Heart right ventricle (tissue), 16 donors: ENCODE measurements around the gene DDAH1. TPM values are rescaled to one million over a fixed set of nuclear protein-coding genes. Genes with fewer than 3 reads are reported as not detected.

ENCODE experiments used
- ATAC-seq, 8 donors: fragments of 200-7000 bp; cut with Tn5 transposase; one replicate each; pipeline ENCODE4 v1.9.1; 2020; ENCODE audit warnings: mild to moderate bottlenecking in 8 of 8, moderate library complexity in 8 of 8, moderate number of reproducible peaks in 1 of 8
- DNase-seq, 2 donors: peaks; one replicate each; pipeline ENCODE4 v3.0.0-alpha.2; 2020
- H3K27ac ChIP-seq, 10 donors: fragments of 200-600 bp; sonication (generic) in 2 of 10; one replicate each; pipeline versions ENCODE4 v1.5.0 to v1.8.0; 2020 to 2022; ENCODE audit warnings: mild to moderate bottlenecking in 3 of 10
- H3K27me3 ChIP-seq, 7 donors: fragments of 200-600 bp; one replicate each; pipeline ENCODE4 v1.8.0; 2021 to 2022; ENCODE audit warnings: mild to moderate bottlenecking in 2 of 7
- H3K36me3 ChIP-seq, 9 donors: fragments of 200-600 bp; sonication (generic) in 1 of 9; one replicate each; pipeline versions ENCODE4 v1.5.0 to v1.8.0; 2020 to 2022; ENCODE audit warnings: mild to moderate bottlenecking in 2 of 9
- H3K4me1 ChIP-seq, 9 donors: fragments of 200-600 bp; sonication (generic) in 1 of 9; one replicate each; pipeline versions ENCODE4 v1.5.0 to v1.8.0; 2020 to 2022; ENCODE audit warnings: mild to moderate bottlenecking in 4 of 9
- H3K4me3 ChIP-seq, 10 donors: fragments of 200-600 bp; sonication (generic) in 2 of 10; one replicate each; pipeline versions ENCODE4 v1.5.0 to v1.8.0; 2020 to 2022; ENCODE audit warnings: mild to moderate bottlenecking in 7 of 10, moderate library complexity in 2 of 10
- H3K9me3 ChIP-seq, 11 donors: fragments of 200-600 bp in 10 of 11; sonication (generic) in 2 of 11; one replicate each; pipeline versions ENCODE4 v1.5.0 to v1.8.0; 2013 to 2022; ENCODE audit warnings: mild to moderate bottlenecking in 2 of 11, control low read depth in 1 of 11, moderate library complexity in 1 of 11
- CTCF ChIP-seq, 9 donors: fragments of 200-600 bp; sonication (generic) in 2 of 9; IDR thresholded peaks; one replicate each; pipeline versions ENCODE4 v1.5.0 to v1.8.0; 2021 to 2022; ENCODE audit warnings: antibody characterized with exemption in 9 of 9, mild to moderate bottlenecking in 5 of 9, moderate library complexity in 1 of 9
- WGBS, 2 donors: extraction: QIAGEN DNeasy Blood & Tissue Kit; methylation state at CpG; one replicate each; pipeline ENCODE4 v1.1.7; 2013; ENCODE audit warnings: inconsistent platforms in 1 of 2; 5-methylcytosine and 5-hydroxymethylcytosine counted together
- intact Hi-C, 10 donors: fragments of 100-400 bp; cut with DNase I; formaldehyde crosslinking; loops; one replicate each; pipeline versions ENCODE4 v1.11.1 to v1.14.2; 2022
- polyA plus RNA-seq, 2 donors: library from polyadenylated mRNA; stranded (reverse); fragments of 200-250 nt; gene quantifications; one replicate each; pipeline ENCODE4 v1.2.3, GENCODE V29; 2013
- total RNA-seq, 10 donors: library from RNA; stranded (reverse); fragmentation: NEBNext Ultra II Directional in 3 of 10; extraction: Animal tissue kit (Norgen Biotek cat#: 25700) in 3 of 10; gene quantifications; one replicate each; pipeline versions ENCODE4 v1.2.1 to v1.2.4, GENCODE V29; 2021 to 2023
- donor health status: Arrhythmogenic right ventricular cardiomyopathy.
- donor health status: ischemic (EF 13 %, LVEDD 7.1; RV severe dilation, severe dysfunction).
- donor health status: healthy with polysubstance abuse.
- donor health status: DM: no; HTN: yes; CAD: no.
- donor health status: DM: no; HTN: no; CAD: no.
- donor health status: ischemic (EF 25% LVEDD 6.9; RV normal size, moderate dysfunction).
- donor health status: ischemic (EF 25% LVEDD 5.7; RV mildly dilated, moderate dysfunction).
- donor health status: healthy.
- donor health status: DM: yes; HTN: yes; CAD: no.
- donor health status: Ischemic cardiomyopathy.
- donor health status: ischemic (EF 35%, LVEDD 5.7; RV mildly dilated, moderate dysfunction).
- donor health status: nonischemic (EF 11% LVEDD 7.7; RV severe dilation, severe dysfunction).
- donor health status: DM: yes; HTN: yes; CAD: no.
- donor health status: PGD.
- donor health status: ischemic (EF 29% LVEDD 5.4; RV normal size, mild dysfunction).
- donor health status: nonischemic (EF 23%, LVEDD 6.1; RV moderate dilation, normal function).

The DDAH1 gene
- total and polyA plus RNA-seq, 12 donors = 2.7 to 29.0 (median 16.6) TPM

DNA sequence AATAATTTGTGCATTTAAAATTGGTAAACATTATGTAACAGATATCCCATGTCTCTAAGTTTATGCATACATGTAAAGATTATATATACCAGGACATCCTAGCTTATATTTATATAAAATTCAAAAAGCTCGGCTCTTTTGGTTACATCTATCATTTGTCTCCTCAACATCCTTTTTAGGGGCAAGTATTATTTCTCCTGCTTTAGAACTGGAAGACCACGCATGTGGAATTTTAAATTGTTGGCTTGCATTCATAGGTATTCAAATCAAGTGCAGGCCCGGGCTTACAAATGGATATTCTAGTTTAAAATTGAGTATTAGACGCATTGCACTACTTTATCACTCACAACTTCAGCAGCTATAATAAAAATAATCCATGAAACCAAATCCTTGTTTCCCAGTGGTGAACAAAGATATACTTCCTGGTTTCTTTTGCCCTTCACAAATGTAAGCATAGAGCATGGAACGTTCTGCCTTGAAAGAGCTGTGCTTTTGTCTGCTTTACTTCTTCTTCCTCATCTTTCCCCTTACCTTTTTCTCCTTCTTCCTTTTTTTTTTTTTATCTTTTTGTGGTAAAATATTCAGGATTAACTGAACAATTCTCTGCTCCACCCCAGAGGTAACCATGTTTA is 57.1 kb downstream of the DDAH1 start:
- intact Hi-C loops = loop anchor here in 2 of 10 donors (5.0 to 10.0 kb wide), 3 partner anchors 54 to 287 kb away; no protein-coding TSS in a partner anchor
- peak overlapping the region in 6 of 10 donors; percentile 48 to 79 (median 57) for H3K27ac ChIP-seq
- no peak overlapping the region for H3K4me3 ChIP-seq
- no peaks in the 10 kb centered on the region for H3K9me3 ChIP-seq
- ATAC-seq (no peak), DNase-seq (no peak)
- peaks cover 0 to 44% (median 13%) of the 10 kb centered on the region in 9 donors for H3K4me1 ChIP-seq
- H3K27me3 ChIP-seq = no peaks in the 10 kb centered on the region
- H3K36me3 ChIP-seq = no peaks in the 10 kb centered on the region
- no peak for TF ChIP-seq CTCF (IDR thresholded peaks at IDR 0.05)
- 91% methylated on average over 5 of the region's 5 CpGs for WGBS, 2 donors

DNA sequence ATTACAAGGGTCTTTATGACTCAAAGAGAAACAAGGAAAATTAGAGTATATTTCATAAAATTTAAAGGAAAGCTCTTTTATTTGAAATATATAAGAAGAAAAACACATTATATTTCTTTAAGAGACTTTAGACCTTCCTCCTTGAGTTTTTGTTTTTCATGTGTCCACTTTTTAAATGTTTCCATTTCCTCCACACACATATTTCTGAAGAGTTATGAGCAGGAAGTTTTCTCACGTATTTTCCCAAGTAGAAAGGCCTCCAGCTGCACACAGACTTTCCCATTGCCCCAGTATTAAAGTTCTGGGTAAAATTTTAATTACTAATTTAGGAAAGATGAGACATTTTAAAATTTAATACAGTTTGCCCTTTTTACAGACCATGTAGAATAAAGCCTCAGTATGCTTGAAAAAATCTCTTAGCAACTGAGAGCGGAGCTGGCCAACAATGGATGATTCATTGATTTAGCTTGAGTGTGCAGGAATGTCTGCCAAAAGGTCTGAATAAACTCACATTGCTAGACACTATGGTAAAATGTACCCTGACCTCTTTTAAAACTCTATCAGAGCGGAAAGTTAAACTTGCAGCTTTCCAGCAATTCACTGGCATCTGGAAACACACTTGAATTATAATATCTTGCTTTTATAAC is 57.9 kb downstream of the DDAH1 start:
- peak in 1 of 2 donors; percentile 46 for DNase-seq
- Histone ChIP-seq H3K36me3 (no peaks in the 10 kb centered on the region), H3K27me3 (no peaks in the 10 kb centered on the region), H3K9me3 (no peaks in the 10 kb centered on the region), H3K27ac (peak overlapping the region in 7 of 10 donors; percentile 41 to 79 (median 56)), H3K4me3 (no peak overlapping the region), H3K4me1 (peaks cover 0 to 41% (median 13%) of the 10 kb centered on the region in 9 donors)
- 28 to 33% methylated on average over 3 of the region's 3 CpGs for WGBS, 2 donors
- intact Hi-C loops = loop anchor here in 2 of 10 donors (5.0 to 10.0 kb wide), 3 partner anchors 55 to 288 kb away; no protein-coding TSS in a partner anchor
- no peak for TF ChIP-seq CTCF (IDR thresholded peaks at IDR 0.05)
- ATAC-seq = peak; percentile 75 to 97 (median 85)

DNA sequence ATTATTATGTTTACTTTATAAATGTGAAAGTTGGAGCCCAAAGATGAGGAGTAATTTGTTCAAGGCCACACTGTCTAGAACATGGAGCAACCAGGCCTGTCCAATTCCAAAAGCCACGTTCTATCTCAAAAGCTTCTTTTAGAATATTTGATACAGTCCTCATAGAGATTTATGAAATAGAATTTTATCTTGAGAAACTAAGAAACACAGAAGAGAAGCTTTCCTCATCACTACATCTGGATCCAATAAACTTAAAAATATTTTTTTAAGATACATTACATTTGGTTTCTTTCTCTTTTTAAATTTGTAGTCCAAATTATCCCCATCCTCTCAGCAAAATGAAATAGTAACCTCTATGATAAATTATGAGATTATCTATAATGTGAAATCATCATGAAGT is 58.9 kb downstream of the DDAH1 start:
- WGBS, 2 donors = 78 to 89% methylated on average over 1 of the region's 1 CpG
- peak overlapping the region in 6 of 10 donors; percentile 48 to 79 (median 60) for H3K27ac ChIP-seq
- DNase-seq (no peak), ATAC-seq (no peak)
- no peak for TF ChIP-seq CTCF (IDR thresholded peaks at IDR 0.05)
- no peaks in the 10 kb centered on the region for H3K27me3 ChIP-seq
- no peak overlapping the region for H3K4me3 ChIP-seq
- no peaks in the 10 kb centered on the region for H3K36me3 ChIP-seq
- no peaks in the 10 kb centered on the region for H3K9me3 ChIP-seq
- peaks cover 0 to 41% (median 13%) of the 10 kb centered on the region in 9 donors for H3K4me1 ChIP-seq
- intact Hi-C loops = loop anchor here in 2 of 10 donors (5.0 to 10.0 kb wide), 3 partner anchors 56 to 289 kb away; no protein-coding TSS in a partner anchor

GRCh38 chr1:85404408-85404807 is 60.6 kb downstream of the DDAH1 start:
- ATAC-seq = peak in 7 of 8 donors; percentile 6 to 75 (median 56)

More at GRCh38 chr1:85404408-85404807, 60.6 kb downstream of the DDAH1 start:
- 75 to 78% methylated on average over 5 of the region's 5 CpGs for WGBS, 2 donors
- Histone ChIP-seq H3K4me3 (peak overlapping the region in 3 of 10 donors; percentile 14 to 35 (median 21)), H3K36me3 (no peaks in the 10 kb centered on the region), H3K27ac (peak overlapping the region in 7 of 10 donors; percentile 32 to 79 (median 58)), H3K9me3 (no peaks in the 10 kb centered on the region), H3K4me1 (peaks cover 0 to 41% (median 13%) of the 10 kb centered on the region in 9 donors), H3K27me3 (no peaks in the 10 kb centered on the region)
- no peak for TF ChIP-seq CTCF (IDR thresholded peaks at IDR 0.05)
- intact Hi-C loops = loop anchor here in 2 of 10 donors (5.0 to 10.0 kb wide), 3 partner anchors 170 to 290 kb away; partner anchors contain the start of gene CCN1 (in 1 of the 2)
- DNase-seq = no peak
